K562 (cell line): ENCODE results near the gene GET3. TPM values are rescaled to one million over a fixed set of nuclear protein-coding genes. Genes with fewer than 3 reads are reported as not detected.

Experiments used
- ARID1B ChIP-seq: fragments of 450-650 bp; IDR thresholded peaks from 2 replicates; pipeline ENCODE4 v1.6.1; 2016; ENCODE audit warnings: antibody characterized with exemption, mild to moderate bottlenecking, inconsistent platforms
- E2F5 ChIP-seq: sonication (generic); formaldehyde crosslinking; IDR thresholded peaks from 2 replicates; pipeline ENCODE4 v1.8.0; 2022; ENCODE audit warnings: mild to moderate bottlenecking, missing genetic modification reagents
- KDM5B ChIP-seq: fragments of 200-600 bp; sonication (generic); IDR thresholded peaks from 2 replicates; pipeline ENCODE4 v1.6.1; 2012; ENCODE audit warnings: low read depth, mild to moderate bottlenecking, moderate library complexity, low read length, control low read depth, inconsistent platforms; ENCODE audit not compliant: insufficient replicate concordance
- MYBL2 ChIP-seq, 2 experiments: fragments of 450-650 bp in 1 of 2; sonication (generic) in 1 of 2; formaldehyde crosslinking in 1 of 2; IDR thresholded peaks; 2 replicates each; pipeline versions ENCODE4 v1.6.1 to v1.8.1; 2017 to 2022; ENCODE audit warnings: borderline replicate concordance in 1 of 2, inconsistent platforms in 1 of 2, low read depth in 1 of 2, mild to moderate bottlenecking in 1 of 2, missing genetic modification reagents in 1 of 2, moderate library complexity in 1 of 2
- NR0B1 ChIP-seq: fragments of 450-650 bp; IDR thresholded peaks from one replicate; pipeline ENCODE4 v1.6.1; 2018; ENCODE audit warnings: mild to moderate bottlenecking, moderate library complexity; ENCODE audit not compliant: partially characterized antibody
- PHF8 ChIP-seq: fragments of 200-600 bp; sonication (generic); IDR thresholded peaks from 2 replicates; pipeline ENCODE4 v1.6.1; 2012; ENCODE audit warnings: mixed run types, mild to moderate bottlenecking, inconsistent platforms, low read length, moderate library complexity, borderline replicate concordance
- RCOR1 ChIP-seq, 2 experiments: IDR thresholded peaks; 2 replicates each; pipeline ENCODE4 v1.6.1; 2012; ENCODE audit warnings: low read depth in 2 of 2, low read length in 2 of 2, borderline replicate concordance in 1 of 2, improper control_type of control experiment in 1 of 2
- RERE ChIP-seq: sonication (generic); formaldehyde crosslinking; IDR thresholded peaks from 2 replicates; pipeline ENCODE4 v1.8.0; 2023; ENCODE audit warnings: missing genetic modification reagents, mild to moderate bottlenecking, borderline replicate concordance
- TFAP4 ChIP-seq: sonication (generic); formaldehyde crosslinking; IDR thresholded peaks from 2 replicates; pipeline ENCODE4 v1.8.0; 2022; ENCODE audit warnings: missing genetic modification reagents, mild to moderate bottlenecking, moderate library complexity, borderline replicate concordance
- TFE3 ChIP-seq: fragments of 450-650 bp; formaldehyde crosslinking; IDR thresholded peaks from 2 replicates; pipeline ENCODE4 v1.4.0; 2020; ENCODE audit warnings: mild to moderate bottlenecking, mixed read lengths
- USF2 ChIP-seq: sonication (generic); formaldehyde crosslinking; IDR thresholded peaks from 2 replicates; pipeline ENCODE4 v1.5.0; 2020; ENCODE audit warnings: missing genetic modification reagents
- ZBTB7A ChIP-seq: IDR thresholded peaks from 2 replicates; pipeline ENCODE4 v1.6.1; 2011; ENCODE audit warnings: low read depth, mild to moderate bottlenecking, low read length, moderate library complexity, borderline replicate concordance; ENCODE audit not compliant: control insufficient read depth
- polyA plus RNA-seq, 8 experiments: library from polyadenylated mRNA; depleted of rRNA in 4 of 8; stranded (reverse) in 5 of 8; unstranded in 3 of 8; fragments of >200 nt; fragmentation: Nextera tagmentation in 2 of 8; fragmentation: Illumina TruSeq in 1 of 8; extraction: Ambion mirVana in 2 of 8; extraction: Trizol in 1 of 8; gene quantifications; 2 replicates each; pipeline versions ENCODE4 v1.2.1 to v1.2.3, GENCODE V29; 2011 to 2014; ENCODE audit warnings: inconsistent platforms in 1 of 8, missing spikeins in 1 of 8
- total RNA-seq, 7 experiments: library from RNA; depleted of rRNA in 6 of 7; stranded (reverse); fragments of >200 nt in 6 of 7; fragmentation: Illumina TruSeq in 2 of 7; extraction: Trizol in 2 of 7; gene quantifications; 2 replicates each; pipeline versions ENCODE4 v1.2.1 to v1.2.3, GENCODE V29; 2011 to 2021; ENCODE audit warnings: low replicate concordance in 1 of 7

GET3 gene
- total and polyA plus RNA-seq, 9 of the 15 experiments (the other 6 are each of a cell fraction or from before 2014, with no cell fraction given), result 8.3 to 83.5 (median 51.8) TPM

- TF ChIP-seq TFE3 (CRISPR knock-in tag) (peak; percentile 56), ARID1B (no peak), TFAP4 (peak; percentile 43; the same call in 1 of the 2 replicates), NR0B1 (no peak), RERE (CRISPR knock-in tag) (0 out of 2 replicates have a peak, but pooled peaks have one; percentile 38), USF2 (peak; percentile 71), MYBL2 (IDR thresholded peaks at IDR 0.05; ENCODE audit: low read depth) (no peak), MYBL2 (CRISPR knock-in tag; IDR thresholded peaks at IDR 0.05; ENCODE audit: borderline replicate concordance) (no peak), RCOR1 (IDR thresholded peaks at IDR 0.05; ENCODE audit: borderline replicate concordance in 1 of 2, low read depth in 2 of 2, low read length in 2 of 2) (peak in 1 of 2 experiments; percentile 57; a peak in 1 of 4 replicates), ZBTB7A (no peak), PHF8 (no peak), E2F5 (CRISPR knock-in tag) (no peak), KDM5B (no peak)
Measured at GRCh38 chr19:12756150-12756883, 19.0 kb downstream of the GET3 start (continued).
